HG02678 (cell line): Measurements from ENCODE around the gene C11orf42.

Experiments used
- ATAC-seq: cut with Tn5 transposase; IDR thresholded peaks from one replicate; pipeline ENCODE4 v1.9.1; 2021; ENCODE audit warnings: mild to moderate bottlenecking, moderate library complexity; ENCODE audit not compliant: unreplicated experiment

The C11orf42 gene

DNA sequence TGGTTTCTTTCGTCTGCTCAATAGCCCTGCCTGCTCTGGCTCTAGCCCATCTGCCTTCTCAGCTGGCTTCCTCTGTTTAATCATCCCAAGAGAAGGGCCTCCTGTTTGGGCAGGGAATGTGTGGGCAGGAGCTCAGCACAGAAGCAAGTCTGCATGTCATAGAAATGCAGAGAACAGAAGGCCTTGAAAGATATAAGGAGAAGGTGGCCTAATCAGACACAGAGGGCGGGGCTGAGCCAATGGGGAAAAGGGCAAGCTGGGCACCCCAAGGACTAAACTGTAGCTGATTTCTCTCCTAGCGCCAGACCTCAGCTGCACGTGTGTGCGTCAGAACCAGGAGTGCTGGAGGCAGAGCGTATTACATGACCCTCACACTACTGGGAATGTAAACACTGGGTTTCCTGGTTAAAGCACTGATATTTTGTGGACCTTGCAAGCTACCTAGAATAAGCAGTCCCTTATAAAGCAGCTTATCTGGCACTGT is 46.7 kb downstream of the C11orf42 start:
- no peak for ATAC-seq

DNA sequence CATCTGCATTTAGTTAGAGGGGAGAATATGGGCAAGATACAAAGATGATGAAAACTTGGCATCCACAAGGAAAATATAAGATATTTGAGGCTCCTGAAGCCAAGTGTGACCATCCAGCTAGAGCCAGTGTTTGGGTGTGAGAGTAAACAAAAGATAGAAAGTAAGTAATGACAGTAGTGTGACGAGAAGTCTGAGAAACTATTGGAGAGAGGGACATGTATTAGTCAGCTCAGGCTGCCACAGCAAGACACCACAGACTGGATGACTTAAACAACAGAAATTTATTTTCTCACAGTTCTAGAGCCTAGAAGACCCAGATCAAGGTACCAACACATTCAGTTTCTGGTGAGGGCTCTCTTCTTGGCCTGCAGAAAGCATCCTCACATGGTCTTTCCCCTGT is 47.8 kb downstream of the C11orf42 start:
- ATAC-seq = no peak

GRCh38 chr11:6258141-6258540 is 52.8 kb downstream of the C11orf42 start:
- ATAC-seq = no peak

DNA sequence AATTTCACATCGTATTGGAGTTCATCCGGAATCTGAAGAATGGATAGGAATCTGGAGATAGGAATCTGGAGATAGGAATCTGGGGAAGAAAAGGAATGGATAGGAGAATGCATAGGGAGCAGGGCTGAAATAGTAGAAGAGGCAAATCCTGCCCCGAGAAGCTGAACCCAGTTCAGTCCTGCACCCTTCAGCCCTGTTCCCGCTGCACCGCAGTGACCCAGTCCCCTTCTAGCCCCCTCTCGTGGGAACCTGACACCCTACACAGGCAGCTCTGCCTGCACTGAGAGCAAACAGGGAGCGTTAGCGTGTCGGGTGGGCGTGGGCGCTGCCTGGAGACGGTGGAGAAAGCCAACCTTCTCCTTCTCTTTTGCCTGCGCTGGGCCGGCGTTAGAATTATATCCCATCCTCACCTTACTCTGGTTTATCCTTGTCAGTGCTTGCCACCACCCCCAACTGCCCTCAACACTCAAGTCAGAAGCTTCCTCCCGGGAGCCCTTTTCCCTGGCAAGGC is 53.3 kb downstream of the C11orf42 start:
- ATAC-seq = no peak

DNA sequence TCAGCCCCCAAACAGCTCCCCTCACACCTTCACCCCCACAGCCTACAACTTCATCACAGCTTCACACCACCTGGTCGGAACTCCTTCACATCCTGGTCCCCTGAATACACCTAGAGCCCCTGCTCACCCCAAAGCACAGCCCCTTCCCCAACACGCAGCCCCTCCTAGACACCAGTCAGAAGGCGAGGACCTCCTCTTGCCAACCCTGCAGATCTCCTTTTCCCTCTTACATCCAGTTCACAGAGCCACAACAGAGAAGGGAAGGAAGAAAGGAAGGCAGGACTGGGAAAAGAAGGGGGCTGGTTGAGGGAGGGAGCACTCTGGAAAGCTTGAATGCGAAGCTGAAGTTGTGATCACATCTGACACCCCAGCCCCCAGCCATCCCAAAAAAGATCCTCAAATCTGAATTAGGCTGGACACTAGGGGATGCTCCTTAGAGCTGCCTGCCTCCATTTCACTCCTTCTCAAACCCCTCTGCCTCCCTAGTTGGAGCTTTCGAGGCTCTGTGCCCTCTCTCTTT is 54.9 kb downstream of the C11orf42 start:
- ATAC-seq = no peak
